NCI-H1694 (cell line): ENCODE data around the gene ZFHX3.
"Not testable (repeated sequence)": the region's sequence is repeated elsewhere in the genome, so short reads cannot be mapped to it uniquely, and the experiment has no call there.

ENCODE experiments used
- DNase-seq: peaks from one replicate; lab custom pipeline; 2025; lab: John Stamatoyannopoulos, UW

ZFHX3 gene

GRCh38 chr16:72996291-72997062 is 51.5 kb downstream of the ZFHX3 start:
- DNase-seq, result no peak

GRCh38 chr16:72995882-72996270 is 52.1 kb downstream of the ZFHX3 start:
- DNase-seq, result not testable (repeated sequence)

GRCh38 chr16:72995151-72995881 is 52.6 kb downstream of the ZFHX3 start:
- no peak for DNase-seq

- no peak for DNase-seq
These were observed 55.8 kb downstream of the ZFHX3 start for GRCh38 chr16:72992142-72992601.

- DNase-seq, result no peak
These were observed 56.3 kb downstream of the ZFHX3 start for GRCh38 chr16:72991644-72992043.

- no peak for DNase-seq
These were observed 56.7 kb downstream of the ZFHX3 start for GRCh38 chr16:72991211-72991610.

- DNase-seq, result no peak
These were observed 57.4 kb downstream of the ZFHX3 start for GRCh38 chr16:72990571-72990970.

GRCh38 chr16:72989579-72990551 is 58.1 kb downstream of the ZFHX3 start:
- DNase-seq, result no peak

GRCh38 chr16:72989203-72989578 is 58.7 kb downstream of the ZFHX3 start:
- not testable (repeated sequence) for DNase-seq

GRCh38 chr16:72988569-72988968 is 59.4 kb downstream of the ZFHX3 start:
- no peak for DNase-seq

GRCh38 chr16:72987480-72987901 is 60.4 kb downstream of the ZFHX3 start:
- peak; percentile 28 for DNase-seq

GRCh38 chr16:72985995-72986394 is 61.9 kb downstream of the ZFHX3 start:
- DNase-seq, result no peak

- DNase-seq, result peak; percentile 16
These were observed 62.6 kb downstream of the ZFHX3 start for GRCh38 chr16:72985148-72985941.

GRCh38 chr16:72983728-72984350 is 64.1 kb downstream of the ZFHX3 start:
- DNase-seq, result no peak

- no peak for DNase-seq
These were observed 64.7 kb downstream of the ZFHX3 start for GRCh38 chr16:72983241-72983640.

GRCh38 chr16:72979974-72980373 is 68.0 kb downstream of the ZFHX3 start:
- no peak for DNase-seq

- DNase-seq, result no peak
These were observed 69.7 kb downstream of the ZFHX3 start for GRCh38 chr16:72978212-72978611.

- no peak for DNase-seq
These were observed 70.8 kb downstream of the ZFHX3 start for GRCh38 chr16:72977127-72977526.

- no peak for DNase-seq
These were observed 71.4 kb downstream of the ZFHX3 start for GRCh38 chr16:72976438-72977064.

GRCh38 chr16:72975809-72976437 is 72.0 kb downstream of the ZFHX3 start:
- DNase-seq, result no peak
